Breast epithelium (tissue), 3 donors: ENCODE results near the gene CPEB4.

Source experiments
- POLR2AphosphoS5 ChIP-seq, 3 donors: sonication (generic); formaldehyde crosslinking; IDR thresholded peaks; one replicate each; pipeline ENCODE4 v1.6.1; 2017; ENCODE audit warnings: antibody characterized with exemption in 3 of 3
- TF ChIP-seq, protein P1 (sequence below), 3 donors: fragments of 450-650 bp; IDR thresholded peaks; one replicate each; pipeline ENCODE4 v1.5.1; 2016 to 2017; ENCODE audit warnings: antibody characterized with exemption in 3 of 3, mild to moderate bottlenecking in 3 of 3, moderate library complexity in 3 of 3

DNA sequence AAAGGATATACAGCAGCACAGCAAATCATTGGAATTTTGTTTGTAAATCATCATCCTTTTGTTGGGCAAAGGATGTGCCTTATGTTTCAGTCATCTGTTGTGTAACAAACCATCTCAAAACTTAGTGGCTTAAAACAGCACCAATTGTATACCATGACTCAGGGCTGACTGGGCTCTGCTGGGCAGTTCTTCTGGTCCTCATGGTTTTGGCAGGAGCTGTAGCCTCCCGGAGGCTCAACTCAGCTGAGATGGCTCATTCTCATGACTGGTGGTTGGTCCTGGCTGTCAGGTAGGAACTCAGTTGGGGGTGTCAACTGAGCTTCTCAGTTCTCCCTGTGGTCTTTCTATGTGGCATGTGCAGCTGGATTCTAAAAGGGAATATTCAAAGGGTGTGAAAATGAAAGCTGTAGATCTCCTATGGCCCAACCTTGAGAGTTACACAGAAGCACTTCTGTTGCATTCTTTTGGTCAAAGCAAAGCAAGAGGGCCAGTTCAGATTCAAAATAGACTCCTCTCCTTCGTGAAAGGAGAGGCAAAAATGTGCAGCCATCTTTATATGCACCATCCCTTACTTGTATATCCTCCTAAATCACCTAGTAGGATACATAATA is 39.1 kb upstream of the CPEB4 start:
- no peak for TF ChIP-seq POLR2AphosphoS5 (IDR thresholded peaks at IDR 0.05)
- TF ChIP-seq, protein P1, sequence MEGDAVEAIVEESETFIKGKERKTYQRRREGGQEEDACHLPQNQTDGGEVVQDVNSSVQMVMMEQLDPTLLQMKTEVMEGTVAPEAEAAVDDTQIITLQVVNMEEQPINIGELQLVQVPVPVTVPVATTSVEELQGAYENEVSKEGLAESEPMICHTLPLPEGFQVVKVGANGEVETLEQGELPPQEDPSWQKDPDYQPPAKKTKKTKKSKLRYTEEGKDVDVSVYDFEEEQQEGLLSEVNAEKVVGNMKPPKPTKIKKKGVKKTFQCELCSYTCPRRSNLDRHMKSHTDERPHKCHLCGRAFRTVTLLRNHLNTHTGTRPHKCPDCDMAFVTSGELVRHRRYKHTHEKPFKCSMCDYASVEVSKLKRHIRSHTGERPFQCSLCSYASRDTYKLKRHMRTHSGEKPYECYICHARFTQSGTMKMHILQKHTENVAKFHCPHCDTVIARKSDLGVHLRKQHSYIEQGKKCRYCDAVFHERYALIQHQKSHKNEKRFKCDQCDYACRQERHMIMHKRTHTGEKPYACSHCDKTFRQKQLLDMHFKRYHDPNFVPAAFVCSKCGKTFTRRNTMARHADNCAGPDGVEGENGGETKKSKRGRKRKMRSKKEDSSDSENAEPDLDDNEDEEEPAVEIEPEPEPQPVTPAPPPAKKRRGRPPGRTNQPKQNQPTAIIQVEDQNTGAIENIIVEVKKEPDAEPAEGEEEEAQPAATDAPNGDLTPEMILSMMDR (IDR thresholded peaks at IDR 0.05) = no peak
